Spleen (tissue), 11 donors: Measurements from ENCODE around the gene PRPF39. TPM values are rescaled to one million over a fixed set of nuclear protein-coding genes. Genes with fewer than 3 reads are reported as not detected.

ENCODE experiments used
- DNase-seq: peaks from one replicate; pipeline ENCODE4 v3.0.0-alpha.2; 2020
- H3K27ac ChIP-seq, 8 donors: fragments of 200-600 bp; sonication (generic) in 7 of 8; 1 replicate in 4 of 8; 2 replicates in 4 of 8; pipeline versions ENCODE4 v1.5.0 to v1.8.0; 2016 to 2021; ENCODE audit warnings: inconsistent platforms in 4 of 8, mild to moderate bottlenecking in 4 of 8, moderate library complexity in 1 of 8
- H3K27me3 ChIP-seq, 7 donors: fragments of 200-600 bp; sonication (generic) in 6 of 7; replicated peaks in 1 of 7; 1 replicate in 4 of 7; 2 replicates in 3 of 7; pipeline versions ENCODE4 v1.5.0 to v1.8.0; 2016 to 2021; ENCODE audit warnings: inconsistent platforms in 3 of 7, mild to moderate bottlenecking in 1 of 7
- H3K36me3 ChIP-seq, 6 donors: fragments of 200-600 bp; sonication (generic) in 5 of 6; 1 replicate in 4 of 6; 2 replicates in 2 of 6; pipeline versions ENCODE4 v1.5.0 to v1.8.0; 2016 to 2021; ENCODE audit warnings: inconsistent platforms in 2 of 6
- H3K4me1 ChIP-seq, 6 donors: fragments of 200-600 bp; sonication (generic) in 5 of 6; 1 replicate in 3 of 6; 2 replicates in 3 of 6; pipeline versions ENCODE4 v1.5.0 to v1.8.0; 2016 to 2021; ENCODE audit warnings: inconsistent platforms in 3 of 6
- H3K4me3 ChIP-seq, 8 donors: fragments of 200-600 bp; sonication (generic) in 7 of 8; 1 replicate in 4 of 8; 2 replicates in 4 of 8; pipeline versions ENCODE4 v1.5.0 to v1.8.0; 2016 to 2021; ENCODE audit warnings: inconsistent platforms in 4 of 8, mild to moderate bottlenecking in 4 of 8, moderate library complexity in 2 of 8
- H3K9me3 ChIP-seq, 8 donors: fragments of 200-600 bp; sonication (generic) in 7 of 8; 1 replicate in 4 of 8; 2 replicates in 4 of 8; pipeline versions ENCODE4 v1.5.0 to v1.8.0; 2016 to 2021; ENCODE audit warnings: inconsistent platforms in 4 of 8
- POLR2A ChIP-seq, 3 donors: fragments of 450-650 bp; IDR thresholded peaks; one replicate each; pipeline ENCODE4 v1.5.1; 2017; ENCODE audit warnings: antibody characterized with exemption in 3 of 3, mild to moderate bottlenecking in 1 of 3
- POLR2AphosphoS5 ChIP-seq, 3 donors: sonication (generic); formaldehyde crosslinking; IDR thresholded peaks; one replicate each; pipeline ENCODE4 v1.5.1; 2017; ENCODE audit warnings: antibody characterized with exemption in 3 of 3
- WGBS, 5 donors: extraction: QIAGEN DNeasy Blood & Tissue Kit in 3 of 5; methylation state at CpG; one replicate each; pipeline versions ENCODE4 v1.1.5 to v1.1.7; 2013 to 2018; 5-methylcytosine and 5-hydroxymethylcytosine counted together
- intact Hi-C: fragments of 100-400 bp; cut with DNase I; formaldehyde crosslinking; loops from one replicate; pipeline ENCODE4 v1.15.0; 2023; ENCODE audit warnings: low total_unique reads
- polyA plus RNA-seq, 3 donors: library from polyadenylated mRNA; stranded (reverse); fragments of 200-250 nt; gene quantifications; one replicate each; pipeline ENCODE4 v1.2.1, GENCODE V29; 2013
- total RNA-seq, 7 donors: library from RNA; depleted of rRNA in 3 of 7; stranded (reverse); fragments of >200 nt in 3 of 7; fragmentation: NEBNext Ultra II Directional in 4 of 7; extraction: Animal tissue kit (Norgen Biotek cat#: 25700) in 4 of 7; gene quantifications; one replicate each; pipeline versions ENCODE4 v1.1.0 to v1.2.1, GENCODE V29; 2016 to 2021
- TF ChIP-seq, protein P1 (sequence below), 11 experiments: fragments of 200-600 bp in 7 of 11; fragments of 450-650 bp in 4 of 11; sonication (generic) in 4 of 11; IDR thresholded peaks in 8 of 11; conservative IDR thresholded peaks in 3 of 11; 1 replicate in 7 of 11; 2 replicates in 4 of 11; pipeline versions ENCODE4 v1.4.0 to v1.8.0; 2016 to 2021; ENCODE audit warnings: antibody characterized with exemption in 11 of 11, inconsistent platforms in 4 of 11, mild to moderate bottlenecking in 1 of 11
- donor health status: healthy with polysubstance abuse.
- donor health status: DM: no; HTN: no; CAD: no; lungs with moderate emphysema.
- donor health status: DM: no; HTN: no; CAD: no.
- donor health status: Bipolar disorder and iron deficiency.
- donor health status: healthy.
- donor health status: DM: no; HTN: no; CAD: no.
- donor health status: DM: yes; HTN: yes; CAD: no.

The PRPF39 gene
- total and polyA plus RNA-seq, 10 donors: 24.8 to 44.5 (median 37.1) TPM

DNA sequence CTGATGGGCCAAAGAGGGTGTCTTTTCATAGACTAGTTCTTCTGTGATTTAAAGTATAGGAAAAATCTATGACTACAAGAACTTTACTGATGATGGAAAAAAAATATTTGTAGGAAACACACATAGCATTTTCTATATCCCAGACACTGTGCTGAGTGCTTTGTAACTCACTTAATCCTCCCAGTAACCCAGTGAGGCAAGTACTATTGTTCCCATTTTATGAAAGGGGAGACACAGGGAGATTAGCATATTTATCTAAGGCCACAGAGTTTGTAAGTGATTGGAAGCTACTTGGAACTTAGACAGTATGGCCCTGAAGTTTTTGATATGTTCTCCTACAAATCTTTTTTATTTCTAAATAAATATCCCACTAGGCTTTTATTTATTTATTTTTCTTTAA is 19.9 kb downstream of the PRPF39 start:
- H3K9me3 ChIP-seq: no peaks in the 10 kb centered on the region
- DNase-seq: no peak
- TF ChIP-seq POLR2AphosphoS5 (IDR thresholded peaks at IDR 0.05) (no peak), POLR2A (IDR thresholded peaks at IDR 0.05) (no peak)
- TF ChIP-seq, protein P1, sequence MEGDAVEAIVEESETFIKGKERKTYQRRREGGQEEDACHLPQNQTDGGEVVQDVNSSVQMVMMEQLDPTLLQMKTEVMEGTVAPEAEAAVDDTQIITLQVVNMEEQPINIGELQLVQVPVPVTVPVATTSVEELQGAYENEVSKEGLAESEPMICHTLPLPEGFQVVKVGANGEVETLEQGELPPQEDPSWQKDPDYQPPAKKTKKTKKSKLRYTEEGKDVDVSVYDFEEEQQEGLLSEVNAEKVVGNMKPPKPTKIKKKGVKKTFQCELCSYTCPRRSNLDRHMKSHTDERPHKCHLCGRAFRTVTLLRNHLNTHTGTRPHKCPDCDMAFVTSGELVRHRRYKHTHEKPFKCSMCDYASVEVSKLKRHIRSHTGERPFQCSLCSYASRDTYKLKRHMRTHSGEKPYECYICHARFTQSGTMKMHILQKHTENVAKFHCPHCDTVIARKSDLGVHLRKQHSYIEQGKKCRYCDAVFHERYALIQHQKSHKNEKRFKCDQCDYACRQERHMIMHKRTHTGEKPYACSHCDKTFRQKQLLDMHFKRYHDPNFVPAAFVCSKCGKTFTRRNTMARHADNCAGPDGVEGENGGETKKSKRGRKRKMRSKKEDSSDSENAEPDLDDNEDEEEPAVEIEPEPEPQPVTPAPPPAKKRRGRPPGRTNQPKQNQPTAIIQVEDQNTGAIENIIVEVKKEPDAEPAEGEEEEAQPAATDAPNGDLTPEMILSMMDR (IDR thresholded peaks at IDR 0.05 in 8 of 11, conservative IDR thresholded peaks at IDR 0.05 in 3 of 11): no peak
- H3K36me3 ChIP-seq: peaks cover 0 to 100% (median 67%) of the 10 kb centered on the region in 6 donors
- intact Hi-C loops: no loop called here
- H3K27ac ChIP-seq: no peak overlapping the region
- no peak overlapping the region for H3K4me3 ChIP-seq
- H3K27me3 ChIP-seq: no peaks in the 10 kb centered on the region
- H3K4me1 ChIP-seq: no peaks in the 10 kb centered on the region

DNA sequence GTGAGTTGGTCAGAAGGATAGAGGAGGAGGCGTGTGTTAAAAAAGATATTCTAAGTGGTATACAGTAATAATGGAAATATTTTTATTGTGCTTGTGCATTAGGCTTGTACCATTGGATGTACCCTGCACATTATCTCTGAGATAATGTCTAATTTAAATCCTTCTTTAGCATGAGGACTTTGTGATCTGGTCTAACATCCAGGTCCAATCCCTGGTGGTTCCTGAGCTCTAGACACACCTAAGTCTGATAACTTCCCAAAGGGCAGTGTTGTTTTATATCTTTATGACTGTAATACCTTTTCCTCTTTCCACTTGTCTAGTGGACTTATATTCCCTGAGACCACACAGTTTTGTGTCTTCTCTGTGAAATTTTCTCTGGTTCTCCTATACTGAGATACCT is 20.6 kb downstream of the PRPF39 start:
- 42 to 100% (median 98%) methylated on average over 1 of the region's 1 CpG for WGBS, 5 donors
- no peak for TF ChIP-seq POLR2A (IDR thresholded peaks at IDR 0.05)
- TF ChIP-seq, protein P1 (IDR thresholded peaks at IDR 0.05 in 8 of 11, conservative IDR thresholded peaks at IDR 0.05 in 3 of 11): no peak
- no peak for TF ChIP-seq POLR2AphosphoS5 (IDR thresholded peaks at IDR 0.05)
- Histone ChIP-seq H3K4me3 (no peak overlapping the region), H3K9me3 (no peaks in the 10 kb centered on the region), H3K36me3 (peaks cover 0 to 100% (median 69%) of the 10 kb centered on the region in 6 donors), H3K27ac (no peak overlapping the region), H3K27me3 (no peaks in the 10 kb centered on the region), H3K4me1 (no peaks in the 10 kb centered on the region)
- DNase-seq: no peak
- intact Hi-C loops: no loop called here

DNA sequence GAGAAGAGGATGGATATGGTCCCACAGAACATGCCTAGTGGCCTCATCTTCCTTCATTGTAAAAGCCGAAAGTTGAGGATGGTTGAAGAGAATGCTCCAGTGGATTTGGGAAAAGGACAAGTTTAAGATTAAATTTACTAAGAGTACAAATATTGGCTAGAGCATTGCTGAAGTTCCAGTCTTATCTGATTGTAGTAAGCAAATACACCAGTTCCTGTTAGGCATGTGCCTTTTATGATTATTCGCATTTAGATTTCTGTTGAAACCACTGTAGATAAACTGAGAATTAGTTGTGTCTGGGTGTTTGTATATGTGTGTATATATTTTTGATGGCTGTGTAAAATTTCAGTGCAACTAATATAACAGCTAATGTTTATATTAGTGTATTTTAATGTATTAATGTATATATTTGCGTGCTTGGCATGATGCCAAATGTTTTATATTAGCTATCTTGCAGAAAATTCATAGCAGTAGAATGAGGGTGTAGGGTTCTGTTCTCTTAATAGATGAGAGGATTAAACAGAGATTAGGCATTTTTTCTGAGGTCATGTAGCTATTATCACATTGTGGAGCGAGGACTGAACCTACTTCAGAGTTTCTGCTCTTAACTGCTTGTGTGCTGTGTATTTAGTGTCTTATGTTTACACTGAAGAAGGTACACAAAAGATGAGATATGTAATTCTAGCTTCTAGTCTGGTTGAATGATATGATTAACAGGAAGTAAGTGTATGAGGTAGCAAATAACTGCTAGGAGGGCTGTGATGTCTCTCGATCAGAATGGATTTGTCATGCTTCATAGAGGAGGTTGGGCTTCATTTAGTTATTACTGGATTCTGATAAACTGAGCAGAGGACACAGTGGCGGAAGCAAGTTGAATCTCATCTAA is 29.2 kb downstream of the PRPF39 start:
- Histone ChIP-seq H3K27me3 (no peaks in the 10 kb centered on the region), H3K27ac (no peak overlapping the region), H3K4me1 (no peaks in the 10 kb centered on the region), H3K36me3 (peaks cover 4 to 100% (median 81%) of the 10 kb centered on the region in 6 donors), H3K9me3 (no peaks in the 10 kb centered on the region), H3K4me3 (no peak overlapping the region)
- TF ChIP-seq, protein P1 (IDR thresholded peaks at IDR 0.05 in 8 of 11, conservative IDR thresholded peaks at IDR 0.05 in 3 of 11): no peak
- no peak for TF ChIP-seq POLR2A (IDR thresholded peaks at IDR 0.05)
- TF ChIP-seq POLR2AphosphoS5 (IDR thresholded peaks at IDR 0.05): no peak
- intact Hi-C loops: no loop called here
- DNase-seq: no peak
- 91 to 97% (median 94%) methylated on average over 6 of the region's 6 CpGs for WGBS, 5 donors

DNA sequence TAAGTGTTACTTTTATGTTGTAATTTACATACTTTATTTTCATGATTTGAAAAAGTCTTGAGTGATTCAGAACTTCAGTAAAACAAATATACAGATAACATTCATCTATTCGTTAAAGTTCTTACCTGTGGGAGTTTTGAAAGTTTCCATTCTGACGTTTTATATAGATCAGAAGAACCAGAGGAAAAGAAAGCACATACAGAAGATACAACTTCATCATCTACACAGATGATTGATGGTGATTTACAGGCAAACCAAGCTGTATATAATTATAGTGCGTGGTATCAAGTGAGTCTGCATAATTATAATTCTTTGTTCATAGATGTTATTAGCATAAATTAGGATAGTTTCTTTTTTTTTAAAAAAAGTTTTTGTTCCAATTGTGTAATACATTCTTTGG is 30.4 kb downstream of the PRPF39 start:
- no peak overlapping the region for H3K4me3 ChIP-seq
- TF ChIP-seq POLR2AphosphoS5 (IDR thresholded peaks at IDR 0.05) (no peak), POLR2A (IDR thresholded peaks at IDR 0.05) (no peak)
- TF ChIP-seq, protein P1 (IDR thresholded peaks at IDR 0.05 in 8 of 11, conservative IDR thresholded peaks at IDR 0.05 in 3 of 11): no peak
- intact Hi-C loops: no loop called here

More for the DNA sequence above, 30.4 kb downstream of the PRPF39 start:
- Histone ChIP-seq H3K36me3 (peaks cover 7 to 100% (median 83%) of the 10 kb centered on the region in 6 donors), H3K27ac (no peak overlapping the region), H3K4me1 (no peaks in the 10 kb centered on the region), H3K27me3 (no peaks in the 10 kb centered on the region), H3K9me3 (no peaks in the 10 kb centered on the region)
- DNase-seq: no peak
- 69 to 82% (median 78%) methylated on average over 3 of the region's 3 CpGs for WGBS, 5 donors
